Gastroesophageal sphincter (tissue), 4 donors: ENCODE data around the gene ZACN. TPM values are rescaled to one million over a fixed set of nuclear protein-coding genes. Genes with fewer than 3 reads are reported as not detected.
"Not testable (repeated sequence)": the region's sequence is repeated elsewhere in the genome, so short reads cannot be mapped to it uniquely, and the experiment has no call there.

Experiments used
- ATAC-seq: fragments of 150-250 bp; one replicate; pipeline ENCODE4 v1.9.1; 2016; ENCODE audit warnings: mild to moderate bottlenecking, moderate library complexity
- H3K27ac ChIP-seq, 4 donors: fragments of 200-600 bp; sonication (generic) in 3 of 4; 1 replicate in 3 of 4; 2 replicates in 1 of 4; pipeline ENCODE4 v1.5.1; 2016 to 2019
- H3K27me3 ChIP-seq: fragments of 200-600 bp; sonication (generic); one replicate; pipeline ENCODE4 v1.5.1; 2019
- H3K36me3 ChIP-seq, 2 donors: fragments of 200-600 bp; sonication (generic); one replicate each; pipeline ENCODE4 v1.5.1; 2019; ENCODE audit warnings: control low read depth in 1 of 2
- H3K4me1 ChIP-seq, 3 donors: fragments of 200-600 bp; sonication (generic); 1 replicate in 2 of 3; 2 replicates in 1 of 3; pipeline ENCODE4 v1.5.1; 2016 to 2019; ENCODE audit warnings: control low read depth in 2 of 3
- H3K4me3 ChIP-seq, 2 donors: fragments of 200-600 bp; sonication (generic); one replicate each; pipeline ENCODE4 v1.5.1; 2019; ENCODE audit warnings: mild to moderate bottlenecking in 1 of 2, moderate library complexity in 1 of 2
- H3K9me3 ChIP-seq, 3 donors: fragments of 200-600 bp; sonication (generic); one replicate each; pipeline ENCODE4 v1.5.1; 2017 to 2019; ENCODE audit warnings: control low read depth in 2 of 3
- EP300 ChIP-seq: sonication (generic); formaldehyde crosslinking; IDR thresholded peaks from one replicate; pipeline ENCODE4 v1.6.1; 2017; ENCODE audit warnings: antibody characterized with exemption, mild to moderate bottlenecking
- POLR2A ChIP-seq, 2 donors: fragments of 450-650 bp; IDR thresholded peaks; one replicate each; pipeline ENCODE4 v1.6.1; 2017; ENCODE audit warnings: antibody characterized with exemption in 2 of 2, mild to moderate bottlenecking in 2 of 2, moderate library complexity in 1 of 2
- POLR2AphosphoS5 ChIP-seq: sonication (generic); formaldehyde crosslinking; IDR thresholded peaks from one replicate; pipeline ENCODE4 v1.6.1; 2017; ENCODE audit warnings: antibody characterized with exemption
- WGBS, 2 donors: methylation state at CpG; one replicate each; pipeline ENCODE4 v1.1.5; 2018; ENCODE audit warnings: low coverage in 1 of 2; 5-methylcytosine and 5-hydroxymethylcytosine counted together
- total RNA-seq, 4 donors: library from RNA; depleted of rRNA; stranded (reverse); fragments of >200 nt; gene quantifications; one replicate each; pipeline ENCODE4 v1.1.0, GENCODE V29; 2016
- TF ChIP-seq, protein P1 (sequence below), 4 experiments: fragments of 200-600 bp in 2 of 4; fragments of 450-650 bp in 2 of 4; sonication (generic) in 1 of 4; IDR thresholded peaks; one replicate each; pipeline ENCODE4 v1.5.1; 2017 to 2019; ENCODE audit warnings: antibody characterized with exemption in 4 of 4, mild to moderate bottlenecking in 2 of 4, moderate library complexity in 2 of 4

The ZACN gene
- total RNA-seq, 4 donors from 2014 or later, result not detected

DNA sequence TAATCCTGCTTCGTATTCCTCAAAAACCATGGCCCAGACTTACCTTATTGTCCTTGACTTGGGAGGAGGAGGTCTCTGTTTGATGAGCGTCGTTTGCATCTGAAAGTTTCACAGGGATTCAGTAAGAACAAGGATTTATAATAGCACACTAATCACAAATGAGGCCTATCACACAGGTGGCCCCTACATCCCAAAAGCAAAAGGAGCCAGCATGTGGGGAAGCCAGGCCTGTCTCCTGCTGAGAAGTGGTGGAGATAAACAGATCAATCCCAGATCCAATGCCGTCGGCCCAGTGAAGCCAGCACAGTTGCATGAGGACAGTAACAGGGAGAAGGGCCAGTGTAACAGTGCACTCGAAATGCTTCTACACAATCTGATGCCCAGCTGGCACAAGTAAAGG is 38.6 kb upstream of the ZACN start:
- H3K9me3 ChIP-seq, result no peaks in the 10 kb centered on the region
- peaks cover 0 to 19% (median 11%) of the 10 kb centered on the region in 3 donors for H3K4me1 ChIP-seq
- TF ChIP-seq EP300 (no peak), POLR2AphosphoS5 (no peak)
- TF ChIP-seq, protein P1, sequence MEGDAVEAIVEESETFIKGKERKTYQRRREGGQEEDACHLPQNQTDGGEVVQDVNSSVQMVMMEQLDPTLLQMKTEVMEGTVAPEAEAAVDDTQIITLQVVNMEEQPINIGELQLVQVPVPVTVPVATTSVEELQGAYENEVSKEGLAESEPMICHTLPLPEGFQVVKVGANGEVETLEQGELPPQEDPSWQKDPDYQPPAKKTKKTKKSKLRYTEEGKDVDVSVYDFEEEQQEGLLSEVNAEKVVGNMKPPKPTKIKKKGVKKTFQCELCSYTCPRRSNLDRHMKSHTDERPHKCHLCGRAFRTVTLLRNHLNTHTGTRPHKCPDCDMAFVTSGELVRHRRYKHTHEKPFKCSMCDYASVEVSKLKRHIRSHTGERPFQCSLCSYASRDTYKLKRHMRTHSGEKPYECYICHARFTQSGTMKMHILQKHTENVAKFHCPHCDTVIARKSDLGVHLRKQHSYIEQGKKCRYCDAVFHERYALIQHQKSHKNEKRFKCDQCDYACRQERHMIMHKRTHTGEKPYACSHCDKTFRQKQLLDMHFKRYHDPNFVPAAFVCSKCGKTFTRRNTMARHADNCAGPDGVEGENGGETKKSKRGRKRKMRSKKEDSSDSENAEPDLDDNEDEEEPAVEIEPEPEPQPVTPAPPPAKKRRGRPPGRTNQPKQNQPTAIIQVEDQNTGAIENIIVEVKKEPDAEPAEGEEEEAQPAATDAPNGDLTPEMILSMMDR (IDR thresholded peaks at IDR 0.05), result no peak
- peaks cover 3 to 78% of the 10 kb centered on the region in 2 donors for H3K36me3 ChIP-seq
- WGBS, 2 donors, result 50 to 81% methylated on average over 3 to 6 of the region's 6 CpGs
- ATAC-seq, result no peak
- H3K27me3 ChIP-seq, result no peaks in the 10 kb centered on the region
- H3K27ac ChIP-seq, result peak overlapping the region in 2 of 4 donors; percentile 69 to 75
- no peak overlapping the region for H3K4me3 ChIP-seq

DNA sequence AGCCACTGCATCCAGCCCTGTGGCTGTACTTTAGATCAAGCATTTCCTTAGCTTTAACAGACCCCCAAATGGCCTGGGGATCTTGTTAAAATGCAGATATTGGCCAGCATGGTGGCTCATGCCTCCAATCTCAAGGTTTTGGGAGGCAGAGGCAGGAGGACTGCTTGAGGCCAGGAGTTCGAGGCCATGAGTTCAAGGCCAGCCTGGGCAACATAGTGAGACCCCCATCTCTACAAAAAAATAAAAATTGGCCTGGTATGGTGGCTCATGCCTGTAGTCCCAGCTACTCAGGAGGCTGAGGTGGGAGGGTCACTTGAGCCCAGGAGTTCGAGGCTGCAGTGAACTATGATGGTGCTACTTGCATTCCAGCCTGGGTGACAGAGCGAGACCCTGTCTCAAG is 36.1 kb upstream of the ZACN start:
- not testable (repeated sequence) for H3K4me1 ChIP-seq, H3K9me3 ChIP-seq, H3K4me3 ChIP-seq, ATAC-seq, H3K27ac ChIP-seq, H3K27me3 ChIP-seq
- H3K36me3 ChIP-seq, result peaks cover 3 to 100% of the 10 kb centered on the region in 2 donors
- WGBS, 2 donors, result 100% methylated on average over 1 to 2 of the region's 3 CpGs

DNA sequence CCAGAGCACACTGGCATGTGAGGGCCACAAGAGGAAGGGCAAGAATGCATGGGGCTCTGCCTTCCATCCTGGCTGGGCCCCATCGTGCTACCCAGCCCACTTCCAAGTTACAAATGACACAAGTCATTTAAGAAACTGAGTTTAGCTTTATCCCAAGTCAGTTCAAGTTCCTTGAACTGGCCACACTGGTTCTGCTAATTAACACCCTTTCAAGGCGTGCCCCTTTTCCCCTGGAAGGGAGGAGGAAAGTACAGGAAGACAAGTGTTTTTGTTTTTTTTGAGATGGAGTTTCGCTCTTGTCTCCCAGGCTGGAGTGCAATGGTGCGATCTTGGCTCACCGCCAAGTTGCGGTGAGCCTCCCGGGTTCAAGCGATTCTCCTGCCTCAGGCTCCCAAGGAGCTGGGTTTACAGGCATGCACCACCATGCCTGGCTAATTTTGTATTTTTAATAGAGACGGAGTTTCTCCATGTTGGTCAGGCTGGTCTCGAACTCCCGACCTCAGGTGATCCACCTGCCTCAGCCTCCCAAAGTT is 34.4 kb upstream of the ZACN start:
- not testable (repeated sequence) for H3K4me3 ChIP-seq, ATAC-seq, H3K27me3 ChIP-seq, H3K27ac ChIP-seq, H3K4me1 ChIP-seq, H3K9me3 ChIP-seq
- 88 to 100% methylated on average over 1 to 7 of the region's 11 CpGs for WGBS, 2 donors
- H3K36me3 ChIP-seq, result peaks cover 3 to 100% of the 10 kb centered on the region in 2 donors

DNA sequence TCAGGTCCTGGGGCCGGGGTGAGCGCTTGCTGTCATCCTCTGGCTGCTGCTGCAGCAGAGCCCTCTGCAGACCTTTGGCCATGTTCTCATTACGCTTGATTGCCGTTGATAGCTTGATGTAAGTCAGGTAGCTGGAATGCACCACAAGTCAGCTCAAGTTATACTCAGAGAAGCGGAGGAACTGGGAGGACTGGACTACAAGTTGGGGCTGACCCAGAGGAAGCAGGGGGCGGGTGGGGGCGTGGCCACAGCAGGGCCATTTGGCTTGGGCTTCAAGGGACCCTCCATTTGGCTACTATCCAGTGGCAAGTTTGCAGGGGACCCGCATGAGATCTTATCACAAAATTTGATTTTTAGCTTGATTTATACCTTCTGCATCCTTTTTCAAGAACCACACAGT is 32.9 kb upstream of the ZACN start:
- Histone ChIP-seq H3K4me3 (no peak overlapping the region), H3K9me3 (no peaks in the 10 kb centered on the region), H3K27me3 (no peaks in the 10 kb centered on the region), H3K36me3 (peaks cover 3 to 100% of the 10 kb centered on the region in 2 donors), H3K4me1 (no peaks in the 10 kb centered on the region), H3K27ac (no peak overlapping the region)
- no peak for ATAC-seq
- WGBS, 2 donors, result 57 to 86% methylated on average over 1 to 6 of the region's 8 CpGs
- TF ChIP-seq, protein P1 (IDR thresholded peaks at IDR 0.05), result no peak
- TF ChIP-seq POLR2AphosphoS5 (no peak), POLR2A (IDR thresholded peaks at IDR 0.05) (no peak), EP300 (no peak)

DNA sequence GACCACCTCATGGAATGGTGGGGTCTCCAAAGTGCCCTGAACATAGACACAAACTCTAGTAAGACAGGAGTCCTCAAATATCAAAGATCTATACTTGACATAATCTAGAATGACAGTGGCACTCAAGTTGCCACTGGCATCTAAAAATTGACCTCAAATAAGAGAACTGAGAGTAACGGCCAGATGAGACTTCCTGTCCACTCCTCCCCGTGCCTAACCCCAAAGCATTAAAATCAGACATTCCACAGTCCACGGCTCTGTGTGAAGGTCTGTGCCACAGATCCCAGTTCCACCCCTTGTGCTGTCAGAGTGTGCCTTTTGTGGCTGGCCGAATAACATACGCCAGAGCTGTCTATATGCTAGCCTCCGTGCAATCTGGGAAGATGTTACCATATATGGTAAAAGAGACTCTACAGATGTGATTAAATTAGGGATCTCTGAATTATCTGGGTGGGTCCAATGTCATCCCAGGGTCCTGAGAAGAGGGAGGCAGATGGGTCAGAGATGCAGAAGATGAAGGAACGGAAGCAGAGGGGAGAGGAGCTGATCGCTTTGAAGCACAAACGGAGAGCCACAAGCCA is 30.9 kb upstream of the ZACN start:
- no peak overlapping the region for H3K4me3 ChIP-seq
- TF ChIP-seq EP300 (no peak), POLR2A (IDR thresholded peaks at IDR 0.05) (no peak), POLR2AphosphoS5 (no peak)
- TF ChIP-seq, protein P1 (IDR thresholded peaks at IDR 0.05), result no peak
- no peaks in the 10 kb centered on the region for H3K27me3 ChIP-seq
- H3K9me3 ChIP-seq, result no peaks in the 10 kb centered on the region
- no peak overlapping the region for H3K27ac ChIP-seq
- no peak for ATAC-seq
- H3K36me3 ChIP-seq, result peaks cover 0 to 100% of the 10 kb centered on the region in 2 donors
- no peaks in the 10 kb centered on the region for H3K4me1 ChIP-seq
- WGBS, 2 donors, result 60 to 67% methylated on average over 2 to 9 of the region's 9 CpGs

DNA sequence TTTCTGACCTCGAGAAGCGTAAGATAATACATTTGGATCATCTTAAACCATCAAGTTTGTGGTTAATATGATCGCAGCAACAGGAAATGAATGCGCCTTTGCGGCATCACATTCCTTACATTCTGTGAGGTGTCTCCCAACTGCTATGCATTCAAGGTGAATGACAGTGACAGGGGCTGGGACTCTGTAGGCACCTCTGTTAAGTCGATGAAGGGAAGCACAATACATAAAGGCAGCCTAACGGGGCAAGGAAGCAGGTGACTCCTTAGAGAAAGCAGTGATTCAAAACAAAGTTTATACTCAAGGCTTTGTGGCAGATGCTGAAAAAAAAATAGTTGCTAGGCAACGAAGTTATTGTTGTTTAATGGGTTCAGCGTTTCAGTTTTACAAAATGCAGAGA is 30.3 kb upstream of the ZACN start:
- ATAC-seq, result no peak
- H3K27ac ChIP-seq, result no peak overlapping the region

More for the DNA sequence above, 30.3 kb upstream of the ZACN start:
- no peak overlapping the region for H3K4me3 ChIP-seq
- no peaks in the 10 kb centered on the region for H3K27me3 ChIP-seq
- no peaks in the 10 kb centered on the region for H3K9me3 ChIP-seq
- H3K36me3 ChIP-seq, result peaks cover 0 to 100% of the 10 kb centered on the region in 2 donors
- H3K4me1 ChIP-seq, result no peaks in the 10 kb centered on the region
- TF ChIP-seq POLR2A (IDR thresholded peaks at IDR 0.05) (no peak), EP300 (no peak), POLR2AphosphoS5 (no peak)
- TF ChIP-seq, protein P1 (IDR thresholded peaks at IDR 0.05), result no peak
- 55 to 78% methylated on average over 2 to 9 of the region's 9 CpGs for WGBS, 2 donors
